GM19193 (cell line): ENCODE measurements around the gene CREB1.

ENCODE experiments used
- POLR2A ChIP-seq: IDR thresholded peaks from 4 replicates; pipeline ENCODE4 v1.6.1; 2011; ENCODE audit not compliant: insufficient read depth, insufficient read length; ENCODE audit errors: extremely low read depth

Gene CREB1

GRCh38 chr2:207619764-207620203 lies 90.0 kb downstream of the CREB1 start:
- TF ChIP-seq POLR2A: no peak

DNA sequence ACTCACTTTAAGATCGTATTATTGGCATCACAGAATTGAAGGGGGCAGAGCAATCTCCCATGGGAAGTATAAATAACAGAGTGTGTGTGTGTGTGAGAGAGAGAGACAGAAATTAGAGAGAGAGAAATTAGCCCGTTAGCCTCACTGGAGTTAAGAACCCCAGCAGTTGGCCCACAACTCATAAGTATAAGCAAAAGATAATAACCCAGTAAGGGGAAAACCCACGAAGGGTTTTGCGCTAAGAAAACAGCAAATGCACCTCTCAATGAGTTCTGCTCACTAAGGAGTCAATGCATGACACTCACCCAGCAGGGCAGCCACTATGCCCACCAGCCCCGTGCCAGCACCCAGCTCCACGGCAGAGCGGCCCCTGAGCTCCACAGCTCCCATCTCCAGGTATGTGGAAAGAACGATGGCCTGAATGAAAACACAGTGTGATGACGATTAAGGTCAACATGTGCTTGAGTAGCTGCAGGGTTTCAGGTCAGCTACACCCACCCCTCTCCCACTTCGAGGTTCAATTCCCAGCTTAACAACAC lies 91.8 kb downstream of the CREB1 start:
- no peak for TF ChIP-seq POLR2A

- TF ChIP-seq POLR2A: peak; percentile 70
These were observed 94.6 kb downstream of the CREB1 start for GRCh38 chr2:207624185-207625013.

DNA sequence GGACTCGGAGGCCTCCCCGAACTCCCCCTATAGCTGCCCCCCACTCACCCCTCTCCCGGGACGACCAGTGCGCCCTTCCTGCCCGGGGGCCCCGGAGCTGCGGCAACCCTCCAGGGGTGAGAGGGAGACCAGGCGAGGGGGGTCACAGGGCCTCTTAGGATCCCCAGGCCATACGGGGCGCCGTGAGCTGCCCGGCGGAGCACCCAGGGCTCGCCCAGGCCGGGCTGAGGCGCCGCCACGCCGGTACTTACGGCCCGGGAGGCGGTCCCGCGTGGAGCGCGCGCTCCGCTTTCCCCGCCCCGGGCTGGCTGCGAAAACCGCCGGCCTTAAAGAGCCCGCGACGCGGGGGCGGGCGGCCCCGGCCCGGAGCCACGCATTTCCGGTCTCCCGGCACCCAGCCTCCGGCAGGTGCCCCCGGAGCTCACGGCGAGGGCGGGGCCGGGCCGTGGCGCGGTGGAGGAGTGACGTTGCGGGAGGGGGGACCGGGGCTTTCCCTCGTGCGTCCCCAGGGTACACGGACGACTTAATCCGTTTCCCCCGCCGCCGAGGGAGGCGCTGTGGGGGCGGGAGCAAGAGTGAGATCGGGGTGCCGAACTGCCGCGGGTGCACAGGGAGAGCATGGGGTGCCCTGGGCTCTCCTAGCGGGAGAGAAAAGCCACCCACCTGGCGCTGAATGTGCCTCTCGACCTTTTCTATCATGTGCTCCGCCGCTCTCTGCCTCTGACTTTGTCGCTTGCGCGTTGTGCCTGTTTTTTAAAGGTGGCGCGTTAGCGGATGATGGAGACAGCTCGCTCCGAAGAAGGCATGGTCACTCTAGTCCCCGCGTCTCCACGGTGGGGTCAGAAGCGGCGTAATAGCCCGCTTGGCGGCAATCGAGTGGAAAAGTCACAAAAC lies 95.5 kb downstream of the CREB1 start, which contains the start of gene METTL21A:
Gene METTL21A (minus strand): TSS at position 381 of the 894 bp plus-strand sequence. CDS start 1,019 bp downstream, outside the sequence.
- peak; percentile 70 for TF ChIP-seq POLR2A

DNA sequence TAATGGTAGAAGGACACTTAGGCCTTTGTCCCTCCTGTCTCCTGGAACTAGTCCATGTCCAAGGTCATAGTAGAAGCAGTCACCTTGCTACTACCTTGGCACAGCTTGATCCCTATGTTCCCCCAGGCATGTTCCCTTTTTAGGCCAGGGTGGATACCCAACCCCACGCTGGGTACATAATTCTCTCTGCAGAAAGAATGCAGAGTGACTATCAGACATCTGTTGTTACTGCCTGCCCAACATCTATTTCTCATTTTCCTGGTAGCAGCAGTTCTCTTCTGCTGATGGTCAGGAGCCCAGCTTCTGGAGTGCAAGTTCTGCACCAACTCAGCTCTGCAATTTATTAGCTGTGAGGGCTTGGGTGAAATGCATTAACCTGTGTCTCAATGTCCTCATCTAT lies 99.8 kb downstream of the CREB1 start:
- no peak for TF ChIP-seq POLR2A

DNA sequence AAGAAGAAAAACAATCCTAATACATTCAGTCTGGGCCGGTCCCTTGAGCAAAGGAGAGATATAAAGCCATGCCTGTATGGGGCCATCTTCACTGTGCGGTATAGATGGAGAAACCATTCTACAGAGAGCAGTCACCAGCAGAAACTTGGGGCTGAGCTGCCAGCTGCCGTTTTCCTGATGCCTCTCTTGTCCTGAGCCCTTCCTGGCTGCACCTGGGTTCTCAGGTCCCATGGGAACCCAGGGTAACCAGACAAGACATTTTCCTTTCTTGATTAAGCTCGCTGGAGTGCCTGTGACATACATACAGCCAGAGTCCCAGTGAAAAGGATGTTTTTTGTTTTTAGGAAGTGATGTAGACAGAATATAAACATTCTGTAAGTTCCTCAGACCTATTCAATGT lies 100.7 kb downstream of the CREB1 start:
- TF ChIP-seq POLR2A: no peak

DNA sequence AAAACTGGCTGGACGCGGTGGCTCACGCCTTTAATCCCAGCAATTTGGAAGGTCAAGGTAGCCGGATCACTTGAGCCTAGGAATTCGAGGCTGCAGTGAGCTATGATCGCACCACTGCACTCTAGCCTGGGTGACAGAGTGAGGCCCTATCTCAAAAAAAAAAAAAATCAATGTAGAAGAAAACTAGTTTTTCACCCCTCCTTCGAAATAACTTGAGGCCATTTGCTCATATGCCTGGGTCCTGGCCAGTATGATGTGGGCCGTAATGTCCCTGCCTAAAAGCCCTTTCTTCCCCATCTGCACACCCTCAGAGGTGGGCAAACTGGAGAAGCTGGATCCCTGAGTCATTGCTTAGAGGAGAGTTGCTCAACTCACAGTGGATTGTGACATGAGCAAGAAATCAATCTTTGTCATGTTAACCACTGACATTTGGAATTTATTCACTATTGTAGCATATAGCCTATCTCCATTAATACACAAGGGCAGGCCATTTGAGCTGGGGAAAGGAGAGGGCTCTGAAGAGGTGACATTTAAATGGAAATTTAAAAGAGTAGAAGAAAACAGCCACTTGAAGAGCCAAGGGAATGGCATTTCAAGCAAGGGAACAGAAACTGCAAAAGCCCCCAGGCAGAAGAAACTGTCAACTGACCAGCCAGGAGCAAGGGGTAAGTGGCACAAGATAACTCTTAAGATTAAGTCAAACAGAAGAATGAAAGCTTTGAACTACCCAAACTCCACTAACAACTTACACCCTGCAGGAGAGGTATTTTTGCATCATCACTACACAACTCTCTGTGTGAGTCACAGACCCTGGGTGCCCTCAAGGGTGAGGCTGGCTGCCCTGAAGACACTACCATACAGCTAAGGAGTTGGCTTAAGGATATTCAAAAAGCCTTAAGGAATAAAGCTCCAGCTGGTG lies 103.1 kb downstream of the CREB1 start:
- no peak for TF ChIP-seq POLR2A

- no peak for TF ChIP-seq POLR2A
These were observed 103.9 kb downstream of the CREB1 start for GRCh38 chr2:207633686-207634085.

DNA sequence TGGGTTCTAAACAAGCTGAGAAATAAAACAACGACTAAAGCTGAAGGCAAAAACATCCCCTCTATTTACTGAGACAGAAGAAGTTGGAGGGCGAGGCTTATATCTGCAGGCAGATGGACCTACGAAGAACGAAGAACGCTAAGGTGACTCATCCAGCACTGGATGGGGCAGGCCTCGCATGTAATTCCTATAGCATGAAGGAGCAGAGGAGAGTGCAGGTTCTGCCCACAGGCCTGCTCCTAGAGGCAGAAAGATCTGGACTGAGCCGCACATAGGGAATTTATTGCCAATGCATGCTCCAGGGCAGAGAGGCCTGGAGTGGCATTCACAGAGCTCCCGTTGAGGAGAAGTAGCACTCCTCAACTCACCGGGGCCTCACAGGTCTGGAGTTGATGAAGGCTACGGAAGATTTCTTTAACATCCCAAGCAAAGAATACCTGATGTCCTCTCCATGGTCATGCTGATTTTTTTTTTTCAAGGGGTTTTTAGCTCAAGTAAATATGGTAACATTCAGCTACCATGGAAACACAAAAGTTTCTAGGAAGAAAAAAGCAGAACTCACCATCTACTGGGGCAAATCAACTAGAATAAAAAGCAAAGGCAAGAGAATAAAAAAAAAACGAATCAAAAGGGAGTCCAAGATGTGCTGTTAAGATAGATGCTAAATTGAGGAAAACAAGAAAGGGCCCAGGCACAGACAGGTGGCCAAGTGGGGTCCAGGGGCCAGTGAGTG lies 105.9 kb downstream of the CREB1 start:
- TF ChIP-seq POLR2A: no peak

DNA sequence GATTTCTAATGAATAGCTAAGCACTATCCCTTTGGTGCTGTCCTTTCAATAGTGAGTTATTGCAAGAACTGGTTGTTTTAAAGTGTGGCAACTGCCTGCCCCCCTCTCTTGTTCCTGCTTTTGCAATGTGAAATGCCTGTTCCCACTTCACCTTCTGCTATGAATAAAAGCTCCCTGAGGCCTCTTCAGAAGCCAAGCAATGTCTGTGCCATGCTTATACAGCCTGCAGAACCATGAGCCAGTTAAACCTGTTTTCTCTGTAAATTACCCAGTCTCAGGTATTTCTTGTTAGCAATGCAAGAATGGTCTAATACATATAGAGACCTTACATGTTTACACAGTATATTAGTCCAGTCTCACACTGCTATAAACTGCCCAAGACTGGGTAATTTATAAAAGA lies 110.4 kb downstream of the CREB1 start:
- no peak for TF ChIP-seq POLR2A

DNA sequence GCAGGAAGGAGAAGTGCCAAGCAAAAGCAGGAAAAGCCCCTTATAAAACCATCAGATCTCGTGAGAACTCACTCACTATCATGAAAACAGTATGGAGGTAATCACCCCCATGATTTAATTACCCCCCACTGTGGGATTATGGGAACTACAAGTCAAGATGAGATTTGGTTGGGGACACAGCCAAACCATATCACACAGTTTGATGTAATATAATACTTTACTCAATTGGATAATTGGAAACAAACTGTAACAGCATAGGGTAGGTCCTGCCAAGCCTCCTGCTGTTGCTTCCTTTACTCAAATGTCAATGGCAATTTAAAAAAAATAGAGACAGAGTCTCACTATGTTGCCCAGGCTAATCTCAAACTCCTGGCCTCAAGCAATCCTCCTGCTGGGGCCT lies 110.9 kb downstream of the CREB1 start:
- TF ChIP-seq POLR2A: no peak

GRCh38 chr2:207643892-207644291 lies 114.1 kb downstream of the CREB1 start:
- TF ChIP-seq POLR2A: no peak
